Measurements from ENCODE around the gene MGAT3. TPM values are rescaled to one million over a fixed set of nuclear protein-coding genes. Genes with fewer than 3 reads are reported as not detected.
A peak's percentile ranks its signal among the peaks of the same experiment; 100 is the strongest.

Gene MGAT3
- total and polyA plus RNA-seq, 9 of the 15 experiments (the other 6 are each of a cell fraction or from before 2014, with no cell fraction given) = 0.10 to 11.5 (median 4.6) TPM

- TF ChIP-seq PRDM10 (IDR thresholded peaks at IDR 0.05; ENCODE audit: partially characterized antibody) (no peak), U2AF2 (optimal IDR thresholded peaks at IDR 0.05; ENCODE audit: low read depth, low read length) (no peak), MTA3 (IDR thresholded peaks at IDR 0.05; ENCODE audit: borderline replicate concordance) (0 out of 2 replicates have a peak, but pooled peaks have one; percentile 49), C11orf30 (IDR thresholded peaks at IDR 0.05; ENCODE audit: low read depth) (no peak), NR1H2 (CRISPR knock-in tag; IDR thresholded peaks at IDR 0.05) (no peak), MYNN (IDR thresholded peaks at IDR 0.05) (no peak), MYNN (CRISPR knock-in tag; IDR thresholded peaks at IDR 0.05) (no peak), ZBTB26 (CRISPR knock-in tag; IDR thresholded peaks at IDR 0.05) (no peak), MNT (conservative IDR thresholded peaks at IDR 0.05) (peak; percentile 89 to 90), MCM3 (IDR thresholded peaks at IDR 0.05) (no peak), ZNF449 (CRISPR knock-in tag; IDR thresholded peaks at IDR 0.05) (no peak)
- TF ChIP-seq, protein P1, sequence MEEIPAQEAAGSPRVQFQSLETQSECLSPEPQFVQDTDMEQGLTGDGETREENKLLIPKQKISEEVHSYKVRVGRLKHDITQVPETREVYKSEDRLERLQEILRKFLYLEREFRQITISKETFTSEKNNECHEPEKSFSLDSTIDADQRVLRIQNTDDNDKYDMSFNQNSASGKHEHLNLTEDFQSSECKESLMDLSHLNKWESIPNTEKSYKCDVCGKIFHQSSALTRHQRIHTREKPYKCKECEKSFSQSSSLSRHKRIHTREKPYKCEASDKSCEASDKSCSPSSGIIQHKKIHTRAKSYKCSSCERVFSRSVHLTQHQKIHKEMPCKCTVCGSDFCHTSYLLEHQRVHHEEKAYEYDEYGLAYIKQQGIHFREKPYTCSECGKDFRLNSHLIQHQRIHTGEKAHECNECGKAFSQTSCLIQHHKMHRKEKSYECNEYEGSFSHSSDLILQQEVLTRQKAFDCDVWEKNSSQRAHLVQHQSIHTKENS (CRISPR knock-in tag; IDR thresholded peaks at IDR 0.05) = no peak
- TF ChIP-seq, protein P2, sequence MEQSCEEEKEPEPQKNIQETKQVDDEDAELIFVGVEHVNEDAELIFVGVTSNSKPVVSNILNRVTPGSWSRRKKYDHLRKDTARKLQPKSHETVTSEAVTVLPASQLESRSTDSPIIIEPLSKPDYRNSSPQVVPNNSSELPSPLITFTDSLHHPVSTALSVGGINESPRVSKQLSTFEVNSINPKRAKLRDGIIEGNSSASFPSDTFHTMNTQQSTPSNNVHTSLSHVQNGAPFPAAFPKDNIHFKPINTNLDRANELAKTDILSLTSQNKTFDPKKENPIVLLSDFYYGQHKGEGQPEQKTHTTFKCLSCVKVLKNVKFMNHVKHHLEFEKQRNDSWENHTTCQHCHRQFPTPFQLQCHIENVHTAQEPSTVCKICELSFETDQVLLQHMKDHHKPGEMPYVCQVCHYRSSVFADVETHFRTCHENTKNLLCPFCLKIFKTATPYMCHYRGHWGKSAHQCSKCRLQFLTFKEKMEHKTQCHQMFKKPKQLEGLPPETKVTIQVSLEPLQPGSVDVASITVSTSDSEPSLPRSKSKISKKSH (CRISPR knock-in tag; IDR thresholded peaks at IDR 0.05) = no peak
These were observed 33.5 kb downstream of the MGAT3 start (continued) for GRCh38 chr22:39490135-39490798.
